NCI-H446 treated with DMSO at 0.1 percent for 48 hours (cell line): ENCODE results near the gene KLHL18.
"Not testable (repeated sequence)": the region's sequence is repeated elsewhere in the genome, so short reads cannot be mapped to it uniquely, and the experiment has no call there.

Experiments
- DNase-seq: peaks from one replicate; lab custom pipeline; 2025; lab: John Stamatoyannopoulos, UW

The KLHL18 gene

DNA sequence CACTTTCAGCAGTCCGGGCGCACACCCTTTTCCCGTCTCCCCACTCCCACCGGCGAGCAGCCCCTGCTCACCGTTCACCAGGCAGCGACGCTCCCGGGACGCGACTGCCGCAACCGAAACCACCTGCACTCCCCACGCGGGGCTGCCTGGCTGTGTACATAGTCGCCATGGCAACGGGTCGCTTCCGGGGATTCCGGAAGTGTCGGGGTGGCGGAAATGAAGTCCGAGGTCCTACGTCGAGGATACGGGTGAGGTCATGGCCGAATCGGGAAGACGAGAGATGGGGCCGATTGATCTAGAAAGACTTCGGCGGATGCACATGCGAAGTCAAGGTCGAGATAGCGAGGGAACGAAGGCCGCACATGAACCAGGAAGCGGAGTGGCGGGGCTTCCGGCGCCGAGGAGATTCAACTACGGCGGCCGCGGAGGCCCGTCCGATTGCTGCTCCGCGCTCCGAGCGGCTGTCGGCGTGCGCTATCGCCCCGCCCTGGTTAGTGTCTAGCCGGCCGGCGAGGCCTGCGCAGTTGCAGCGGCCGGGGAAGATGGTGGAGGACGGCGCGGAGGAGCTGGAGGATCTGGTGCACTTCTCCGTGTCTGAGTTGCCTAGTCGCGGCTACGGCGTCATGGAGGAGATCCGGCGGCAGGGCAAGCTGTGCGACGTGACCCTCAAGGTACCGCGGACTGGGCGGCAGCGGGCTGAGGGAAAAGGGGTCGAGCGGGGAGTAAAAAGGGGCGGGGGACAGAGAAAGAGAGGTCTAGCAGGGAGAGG, at the start of gene KLHL18, which contains the start of gene KIF9:
TSS of gene KLHL18 (plus strand) at position 521 of the 769 bp plus-strand sequence. CDS start at position 543, 22 bp downstream.
TSS of gene KIF9 (minus strand) at position 376 of the 769 bp plus-strand sequence. CDS start 5,425 bp downstream, outside the sequence.
- peak; percentile 69 for DNase-seq

DNA sequence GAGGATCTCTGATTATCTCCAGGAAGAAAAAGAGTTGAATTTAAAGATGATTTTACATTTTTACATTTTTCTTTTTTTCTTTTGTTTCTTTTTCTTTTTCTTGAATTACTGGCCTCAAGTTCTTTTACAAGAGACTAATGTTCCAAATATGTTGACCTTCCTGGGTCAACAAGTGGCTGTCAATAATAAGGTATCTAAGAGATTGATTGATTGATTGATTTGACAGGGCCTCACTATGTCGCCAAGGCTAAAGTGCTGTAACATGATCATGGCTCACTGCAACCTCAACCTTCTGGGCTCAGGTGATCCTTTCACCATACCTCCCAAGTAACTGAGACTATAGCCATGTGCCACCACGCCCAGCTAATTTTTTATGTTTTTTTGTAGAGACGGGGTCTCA, 44.7 kb upstream of the KLHL18 start:
- no peak for DNase-seq

DNA sequence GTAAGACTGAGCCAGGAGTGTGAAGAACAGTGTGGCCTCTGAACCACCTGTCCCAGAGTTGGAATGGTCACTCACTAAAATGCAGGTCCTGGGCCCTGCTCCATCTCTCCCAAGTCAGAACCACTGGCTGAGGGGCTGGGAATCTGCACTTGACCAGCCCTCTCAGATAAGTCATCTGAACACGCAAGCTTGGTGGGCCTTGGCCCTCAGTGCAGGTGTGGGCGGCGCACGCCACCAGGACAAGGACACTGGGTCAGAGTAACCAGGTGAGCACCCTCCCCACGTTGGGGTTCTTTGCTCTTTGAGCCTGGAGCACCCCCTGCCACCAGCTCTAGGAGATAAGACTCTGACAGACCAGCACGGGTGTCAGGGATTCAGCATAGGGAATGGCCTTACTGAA, 42.8 kb upstream of the KLHL18 start:
- DNase-seq: no peak

DNA sequence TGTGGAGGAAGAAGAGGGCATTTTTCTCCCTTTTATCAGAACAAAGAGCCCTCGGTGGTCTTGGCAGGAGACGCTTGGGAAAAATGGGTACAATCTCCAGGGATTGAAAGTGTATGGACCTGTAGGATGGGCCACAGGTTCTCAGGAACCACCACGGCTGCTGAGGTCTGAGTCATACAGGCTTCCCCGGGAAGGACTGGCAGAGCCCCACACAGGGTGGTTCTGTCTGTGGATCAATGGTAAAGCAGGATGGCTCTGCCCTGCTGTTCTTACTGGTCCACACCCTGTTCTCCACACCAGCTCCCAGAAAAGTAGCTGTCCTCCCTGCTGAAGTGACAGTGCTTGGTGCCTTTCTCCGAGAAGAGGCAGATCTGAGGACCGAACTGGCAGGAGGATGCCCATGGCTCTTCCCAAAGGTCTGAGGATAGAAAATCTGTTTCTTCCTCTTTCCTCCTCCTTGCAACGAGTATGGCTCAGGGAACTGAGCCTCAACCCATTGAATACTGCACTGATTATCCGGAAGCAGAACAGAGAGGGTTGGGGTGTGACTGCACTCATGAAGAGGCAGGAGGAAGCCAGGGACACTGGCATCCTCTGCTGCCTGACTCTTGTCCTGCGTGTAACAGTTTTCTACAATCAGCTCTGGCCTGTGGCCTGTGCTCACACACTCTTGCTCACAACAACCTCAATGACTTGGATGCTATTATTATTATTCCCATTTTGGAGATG, 39.2 kb upstream of the KLHL18 start:
- no peak for DNase-seq

DNA sequence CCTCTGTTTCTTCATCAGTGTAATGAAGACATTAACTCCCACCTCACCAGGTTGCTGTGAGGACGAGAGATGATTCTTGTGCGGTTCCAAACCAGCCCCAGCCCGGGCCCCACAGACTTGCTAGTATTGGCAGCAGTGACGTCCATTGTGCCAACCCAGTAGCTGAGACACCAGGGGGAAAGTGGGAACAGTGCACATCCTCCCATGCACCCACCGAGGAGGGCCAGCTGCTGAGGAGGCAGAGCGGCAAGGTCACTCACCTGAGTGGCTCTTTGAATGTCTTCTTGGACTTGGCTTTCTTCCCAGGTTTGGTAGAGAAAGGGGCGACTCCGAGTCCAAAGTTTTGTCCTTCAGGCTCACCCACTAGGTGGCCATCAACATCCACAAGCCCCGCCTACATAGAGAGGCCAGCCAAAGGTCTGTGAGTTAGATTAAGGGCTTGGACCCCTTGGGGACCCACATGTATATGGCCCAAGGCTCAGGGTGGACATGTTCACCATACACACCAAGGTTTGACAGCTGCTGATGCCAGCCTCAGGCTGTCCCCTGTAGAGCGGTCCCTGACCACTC, 38.1 kb upstream of the KLHL18 start:
- DNase-seq: no peak

DNA sequence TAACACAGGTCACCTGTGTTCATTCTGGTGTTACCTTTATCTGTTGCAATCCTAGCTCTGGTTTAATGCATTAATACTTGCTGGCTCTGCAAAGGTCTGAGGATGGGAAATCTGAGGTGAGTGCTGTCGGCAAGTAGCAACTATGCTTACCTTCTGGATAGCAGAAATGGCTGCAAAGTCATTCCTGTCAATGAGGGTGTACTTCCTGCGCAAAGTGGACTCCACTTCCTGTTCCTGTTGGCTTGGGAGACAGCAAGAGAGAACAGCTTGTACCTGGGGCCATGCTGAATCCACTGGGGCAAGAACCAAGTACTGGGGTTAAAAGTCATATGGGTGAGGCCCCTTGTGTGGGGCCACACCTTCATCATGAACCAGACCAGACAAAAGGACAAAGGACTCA, 37.5 kb upstream of the KLHL18 start:
- no peak for DNase-seq

DNA sequence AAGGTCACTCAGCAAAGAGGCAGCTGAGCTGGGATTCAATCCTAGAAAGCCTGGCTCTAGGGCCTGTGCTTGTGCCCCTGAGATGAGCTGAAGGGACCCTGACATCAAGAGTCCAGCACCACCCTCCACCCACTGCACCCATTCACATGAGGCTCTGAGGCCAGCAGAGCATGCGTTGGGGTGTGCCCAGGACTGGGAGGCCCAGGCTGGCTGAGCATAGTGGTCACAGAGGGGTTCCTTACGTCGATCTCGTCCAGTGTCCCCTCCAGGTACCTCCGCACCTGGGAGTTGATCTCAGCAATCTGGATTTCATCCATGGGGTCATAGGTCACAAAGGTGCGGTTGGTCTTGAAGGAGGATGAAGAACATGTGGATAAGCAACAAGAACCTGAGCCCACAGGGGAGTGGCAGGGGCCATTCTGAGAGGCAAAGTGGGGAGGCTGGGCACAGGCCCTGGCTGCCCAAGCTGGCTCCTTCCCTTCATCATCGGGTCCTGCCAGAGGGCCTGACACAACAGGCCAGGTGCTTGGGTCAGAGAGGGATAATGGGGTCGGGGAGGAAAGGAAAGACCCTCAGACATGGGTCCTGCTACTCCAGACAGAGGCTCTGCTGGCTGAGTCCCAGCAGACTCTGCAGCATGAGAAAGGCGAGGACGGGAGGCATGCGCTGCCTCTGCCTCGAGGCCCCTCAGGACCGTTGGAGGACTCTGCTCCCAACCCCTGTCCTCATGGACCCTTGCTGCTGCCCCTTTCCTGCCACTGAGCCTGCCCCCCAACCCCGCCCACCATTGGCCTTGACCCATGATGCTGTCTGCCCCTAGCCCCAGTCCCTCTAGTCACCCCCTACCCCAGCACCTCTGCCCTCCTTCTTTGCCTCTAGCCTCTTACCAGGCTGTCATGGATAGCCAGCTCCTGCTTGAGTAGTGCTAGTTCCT, 35.3 kb upstream of the KLHL18 start:
- no peak for DNase-seq

DNA sequence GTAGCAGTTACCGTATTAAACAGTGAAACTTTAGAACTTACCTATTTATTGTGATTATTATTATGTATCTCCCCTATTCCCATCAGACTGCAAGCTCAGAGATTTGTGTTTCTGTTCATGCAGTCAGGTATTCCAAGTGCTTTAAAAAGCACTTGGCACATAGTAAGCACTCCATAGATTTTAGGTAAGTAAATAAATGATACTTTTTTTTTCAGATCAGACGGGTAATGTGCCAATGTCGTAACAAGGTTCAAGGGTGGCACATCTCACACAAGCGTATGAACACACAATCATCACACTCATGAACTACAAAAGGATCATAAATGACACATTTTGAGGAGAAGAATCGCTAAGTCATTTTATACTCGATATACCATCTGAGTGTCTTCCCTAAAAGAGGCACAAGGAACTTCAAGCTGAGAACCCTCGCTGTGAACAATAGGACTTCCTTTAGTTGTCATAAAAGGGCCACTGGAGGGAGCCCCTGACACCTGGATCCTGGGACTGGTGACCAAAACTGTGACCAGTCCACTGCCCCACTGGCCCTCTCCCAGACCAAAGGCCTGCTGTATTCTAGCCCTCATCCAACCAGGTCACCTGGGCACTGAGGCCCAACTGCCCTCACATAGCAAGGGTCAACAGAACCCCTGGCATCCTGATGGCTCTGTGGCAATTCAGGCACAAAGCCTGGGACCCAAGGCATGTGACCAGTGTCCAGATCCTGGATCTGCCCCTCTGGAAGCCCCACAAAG, 32.3 kb upstream of the KLHL18 start:
- DNase-seq: no peak

DNA sequence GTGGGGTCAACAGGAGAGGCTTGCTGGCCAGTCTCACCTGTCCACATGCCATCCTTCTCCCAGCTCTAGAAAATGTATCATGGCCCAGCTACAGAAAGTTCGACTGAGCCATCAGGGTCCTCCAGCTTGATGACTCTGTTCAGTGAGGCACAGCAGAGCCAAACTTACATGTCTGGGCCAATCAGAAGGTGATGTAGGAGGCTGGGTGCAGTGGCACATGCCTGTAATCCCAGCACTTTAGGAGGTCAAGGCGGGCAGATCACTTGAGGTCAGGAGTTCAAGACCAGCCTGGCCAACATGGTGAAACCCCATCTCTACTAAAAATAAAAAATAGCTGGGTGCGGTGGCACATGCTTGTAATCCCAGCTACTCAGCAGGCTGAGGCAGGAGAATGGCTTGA, 31.7 kb upstream of the KLHL18 start:
- not testable (repeated sequence) for DNase-seq

DNA sequence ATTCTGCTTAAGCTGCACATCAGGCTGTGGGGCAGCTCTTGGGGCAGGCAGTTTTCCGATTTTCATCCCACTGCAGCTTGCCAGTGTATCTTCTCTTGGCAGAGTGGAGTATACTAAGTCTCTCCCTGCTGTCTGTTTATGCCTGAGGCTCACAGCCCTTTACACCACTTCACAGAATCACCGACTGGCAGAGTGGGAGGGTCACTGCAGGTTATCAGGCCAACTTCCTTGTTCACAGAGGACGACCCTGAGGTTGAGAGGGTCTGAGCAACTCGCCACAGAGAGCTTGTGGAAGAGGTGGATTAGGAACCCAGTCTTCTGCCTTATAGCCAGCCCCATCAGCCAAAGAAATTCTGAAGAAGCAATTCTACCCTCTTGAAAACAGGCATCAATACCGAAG, 31.1 kb upstream of the KLHL18 start:
- DNase-seq: no peak

DNA sequence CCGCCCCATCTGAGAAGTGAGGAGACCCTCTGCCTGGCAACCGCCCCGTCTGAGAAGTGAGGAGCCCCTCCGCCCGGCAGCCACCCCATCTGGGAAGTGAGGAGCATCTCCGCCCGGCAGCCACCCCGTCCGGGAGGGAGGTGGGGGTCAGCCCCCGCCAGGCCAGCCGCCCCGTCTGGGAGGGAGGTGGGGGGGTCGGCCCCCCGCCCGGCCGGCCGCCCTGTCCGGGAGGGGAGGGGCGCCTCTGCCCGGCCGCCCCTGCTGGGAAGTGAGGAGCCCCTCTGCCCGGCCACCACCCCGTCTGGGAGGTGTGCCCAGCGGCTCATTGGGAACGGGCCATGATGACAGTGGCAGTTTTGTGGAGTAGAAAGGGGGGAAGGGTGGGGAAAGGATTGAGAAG, 26.4 kb upstream of the KLHL18 start:
- not testable (repeated sequence) for DNase-seq

DNA sequence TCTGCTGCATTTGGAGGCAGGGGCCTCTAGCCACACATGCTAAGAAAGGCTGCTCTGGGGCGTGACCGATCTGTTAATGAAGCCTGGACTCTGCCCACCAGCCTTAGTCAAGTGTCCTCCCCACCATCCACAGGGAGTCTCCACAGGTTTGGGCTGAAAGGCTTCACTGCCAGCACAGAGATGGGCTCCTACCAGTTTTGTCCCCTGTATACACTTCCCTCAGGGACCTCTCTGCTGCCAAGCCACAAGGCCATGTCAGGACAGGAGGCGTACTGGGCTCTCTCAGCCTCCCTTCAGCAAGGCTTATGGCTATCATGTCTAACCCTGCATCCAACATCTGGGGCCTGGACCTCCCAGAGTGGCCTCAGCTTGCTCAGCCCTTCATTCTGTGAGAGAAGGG, 23.6 kb upstream of the KLHL18 start:
- no peak for DNase-seq

DNA sequence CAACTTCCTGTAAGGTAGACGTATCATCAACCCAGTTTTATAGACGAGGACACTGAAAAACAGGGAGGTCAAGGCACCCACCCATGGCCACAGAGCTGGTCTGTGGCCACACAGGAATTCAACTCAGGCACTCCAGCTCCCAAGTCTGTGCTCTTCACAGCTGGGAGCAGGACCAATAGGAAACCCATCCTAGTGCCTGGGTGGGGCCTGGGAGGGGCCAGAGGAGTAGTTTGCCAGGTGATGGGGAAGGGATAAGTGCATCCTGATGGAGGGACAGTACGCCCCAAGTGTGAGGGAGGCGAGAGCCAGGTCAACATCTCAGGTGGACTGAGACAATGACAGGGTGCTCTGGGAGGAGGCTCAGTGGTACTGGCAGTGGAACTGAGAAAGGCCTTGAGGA, 22.1 kb upstream of the KLHL18 start:
- DNase-seq: no peak

DNA sequence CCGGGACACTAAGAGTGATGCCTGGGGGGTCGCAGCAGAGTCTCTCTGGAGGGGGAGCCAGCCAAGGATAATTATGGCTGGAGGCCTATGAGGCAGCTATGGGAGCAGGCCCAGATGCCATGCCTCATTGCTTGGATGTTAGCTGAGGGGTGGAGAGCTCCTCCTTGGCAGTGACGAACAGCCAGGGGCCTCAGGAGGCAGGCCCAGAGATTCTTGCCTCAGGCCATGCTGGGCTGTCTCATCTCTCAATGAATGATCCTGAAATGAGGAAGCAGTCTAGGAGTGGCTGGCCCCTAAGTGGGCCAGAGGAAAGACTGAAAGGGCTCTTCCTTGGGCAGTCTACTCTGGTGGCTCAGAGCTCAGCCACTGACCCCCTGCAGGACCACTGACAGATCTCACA, 21.4 kb upstream of the KLHL18 start:
- no peak for DNase-seq

DNA sequence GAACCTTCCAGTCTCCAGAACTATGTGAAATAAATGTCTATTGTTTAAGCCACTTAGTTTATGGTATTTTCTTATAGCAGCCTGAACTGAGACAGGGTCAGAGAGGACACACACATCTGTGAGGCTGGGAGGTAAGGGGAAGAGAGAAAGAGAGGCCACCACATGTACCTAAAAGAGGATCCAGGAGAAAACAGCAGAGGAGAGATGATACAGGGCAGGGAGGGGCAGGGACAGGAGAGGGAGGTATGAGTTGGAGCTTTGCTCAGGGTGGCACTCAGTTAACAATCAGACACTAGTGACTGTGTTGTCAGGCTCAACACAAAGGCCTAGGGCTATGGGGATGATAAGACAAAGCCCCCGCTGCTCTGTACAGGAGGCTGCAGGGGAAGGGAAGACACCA, 17.7 kb upstream of the KLHL18 start:
- DNase-seq: no peak

DNA sequence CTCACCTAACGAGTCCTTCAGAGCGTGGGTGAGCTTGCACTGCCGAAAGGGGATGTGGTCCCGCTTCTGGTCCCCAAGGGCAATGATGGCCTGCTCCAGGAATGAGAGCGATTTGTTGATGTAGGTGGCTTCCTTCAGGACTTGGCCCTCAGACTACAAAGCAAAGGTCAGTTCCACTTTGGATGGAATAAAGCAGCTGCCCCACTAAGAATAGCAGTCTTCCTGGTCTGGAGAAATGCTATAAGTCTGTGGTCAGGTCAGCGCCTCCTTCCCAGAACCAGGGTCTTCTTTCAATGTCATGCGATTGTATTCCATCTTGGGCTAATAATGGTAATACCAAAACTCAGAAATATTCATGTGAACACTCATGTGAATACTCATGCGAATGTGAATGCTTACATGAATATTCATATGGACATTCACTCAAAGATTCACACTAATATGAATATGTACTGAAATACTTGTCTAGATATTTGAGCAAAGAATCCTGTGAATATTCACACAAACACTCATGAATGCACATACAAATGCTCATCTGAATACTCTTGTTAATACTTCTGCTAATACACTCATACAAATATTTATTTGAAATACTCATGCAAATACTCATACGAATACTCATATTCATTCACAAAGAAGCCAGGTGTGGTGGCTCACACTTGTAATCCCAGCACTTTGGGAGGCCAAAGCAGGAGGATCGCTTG, 16.9 kb upstream of the KLHL18 start:
- DNase-seq: no peak

DNA sequence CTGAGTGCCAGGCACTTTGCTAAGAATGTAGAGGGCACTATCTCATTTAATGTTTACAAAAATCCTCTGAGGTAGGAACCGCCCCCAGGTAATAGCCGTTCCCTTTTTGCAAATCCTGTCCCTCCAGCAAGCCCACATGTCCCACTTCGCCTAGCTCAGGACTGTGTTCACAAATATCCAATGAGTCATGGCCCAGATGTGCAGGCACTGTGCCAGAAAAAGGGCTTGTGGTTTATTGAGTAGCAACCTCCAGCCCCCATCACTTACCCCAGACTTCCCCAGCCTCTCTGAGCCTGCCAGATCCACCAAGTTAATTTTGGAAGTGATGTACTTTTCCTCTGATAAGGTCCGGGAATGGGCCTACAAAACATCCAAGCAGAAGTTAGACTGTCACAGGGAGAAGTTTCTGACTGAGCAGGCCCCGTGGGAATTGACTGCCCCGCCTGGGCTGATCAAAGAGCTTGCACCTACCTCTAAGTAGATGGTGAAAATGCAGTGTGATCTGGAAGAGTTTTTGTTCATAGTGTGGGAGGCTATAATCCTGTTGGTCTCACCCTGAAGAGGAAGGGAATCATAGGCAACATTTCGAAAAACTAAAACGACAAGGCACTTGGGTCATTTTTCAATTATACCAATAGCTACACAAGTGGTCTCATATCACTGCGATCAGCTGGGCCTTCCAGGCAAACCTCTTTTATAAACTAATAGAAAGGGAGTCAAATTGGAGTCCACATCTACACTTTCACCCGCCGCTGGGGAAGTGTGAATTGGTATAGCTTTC, 15.8 kb upstream of the KLHL18 start:
- no peak for DNase-seq

DNA sequence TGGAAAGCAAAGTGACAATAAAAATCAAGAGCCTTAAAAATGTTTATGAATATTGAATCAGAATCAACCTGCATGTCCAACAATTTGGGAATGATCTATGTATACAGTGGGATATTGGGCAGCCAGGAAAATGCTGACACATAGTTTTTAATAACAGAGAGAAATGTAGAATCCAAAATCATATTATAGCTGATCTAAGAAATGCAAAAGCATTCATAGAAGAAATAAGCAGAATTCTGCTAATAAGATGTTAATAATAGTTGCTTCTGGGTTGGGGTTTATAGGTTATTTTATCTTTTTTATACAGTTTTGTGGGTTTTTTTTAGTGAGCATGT, 15.3 kb upstream of the KLHL18 start:
- no peak for DNase-seq

DNA sequence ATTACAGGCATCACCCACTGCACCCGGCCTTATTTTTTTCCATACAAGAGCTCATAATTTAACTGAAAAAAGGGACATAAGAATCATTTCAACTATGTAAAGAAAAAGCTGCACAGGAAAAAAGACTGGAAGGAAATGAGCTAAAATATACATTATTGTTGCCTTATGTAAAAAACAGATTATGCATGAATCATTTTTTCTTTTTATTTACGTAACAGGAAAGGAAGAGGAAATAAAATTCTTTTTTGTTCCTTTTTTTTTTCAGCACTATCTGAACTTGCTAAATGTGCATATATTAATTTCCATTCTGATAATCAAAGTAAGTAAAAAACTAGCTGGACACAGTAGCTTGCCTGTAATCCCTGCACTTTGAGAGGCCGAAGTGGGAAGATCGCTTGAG, 12.2 kb upstream of the KLHL18 start:
- no peak for DNase-seq

DNA sequence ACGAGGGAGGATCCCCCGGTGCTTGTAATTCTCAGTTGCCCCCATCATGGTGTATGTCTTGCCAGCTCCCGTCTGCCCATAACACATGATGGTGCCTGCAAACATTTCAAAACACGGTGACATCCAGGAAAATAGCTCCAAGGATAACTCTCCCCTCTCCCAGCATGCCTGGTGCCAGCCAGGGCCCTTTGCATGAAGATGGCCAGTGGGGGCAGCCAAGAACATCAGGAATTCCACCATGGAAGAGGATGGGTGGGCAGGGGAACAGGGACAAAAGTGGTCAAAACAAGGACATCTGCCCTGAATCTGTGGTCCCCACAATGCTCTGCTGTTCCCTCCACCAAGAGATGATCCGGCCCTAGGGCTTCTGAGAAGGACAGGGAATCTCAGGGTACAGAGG, 9.2 kb upstream of the KLHL18 start:
- no peak for DNase-seq
